Hippocampal formation (tissue), 2 donors: ENCODE measurements around the gene RHOT2.
A peak's percentile ranks its signal among the peaks of the same experiment; 100 is the strongest.

Source experiments
- DNase-seq, 2 donors: peaks; one replicate each; lab custom pipeline; 2025; lab: John Stamatoyannopoulos, UW

The RHOT2 gene

GRCh38 chr16:647173-647902 lies 20.6 kb upstream of the RHOT2 start:
- DNase-seq: peak in 1 of 2 donors; percentile 14

GRCh38 chr16:648071-648780 lies 19.7 kb upstream of the RHOT2 start:
- peak in 1 of 2 donors; percentile 12 for DNase-seq

- peak; percentile 80 to 91 for DNase-seq
These were observed 18.9 kb upstream of the RHOT2 start, which contains the start of gene WDR90 for GRCh38 chr16:648781-649589. WDR90 (plus strand) TSS chr16:649365; CDS start chr16:649417, 52 bp downstream.

- DNase-seq: no peak
These were observed 18.3 kb upstream of the RHOT2 start for GRCh38 chr16:649631-650030.

- DNase-seq: no peak
These were observed 16.1 kb upstream of the RHOT2 start for GRCh38 chr16:651844-652243.

- DNase-seq: no peak
These were observed 15.3 kb upstream of the RHOT2 start for GRCh38 chr16:652454-653305.

- DNase-seq: no peak
These were observed 13.9 kb upstream of the RHOT2 start for GRCh38 chr16:654034-654433.

GRCh38 chr16:657487-657886 lies 10.4 kb upstream of the RHOT2 start:
- no peak for DNase-seq

- no peak for DNase-seq
These were observed 9.0 kb upstream of the RHOT2 start for GRCh38 chr16:658679-659571.

- no peak for DNase-seq
These were observed 8.3 kb upstream of the RHOT2 start for GRCh38 chr16:659618-660017.

GRCh38 chr16:660132-660458 lies 7.8 kb upstream of the RHOT2 start:
- DNase-seq: no peak

- DNase-seq: peak; percentile 84 to 88
These were observed 7.3 kb upstream of the RHOT2 start for GRCh38 chr16:660459-661183.

GRCh38 chr16:661184-661821 lies 6.6 kb upstream of the RHOT2 start:
- DNase-seq: no peak

- DNase-seq: no peak
These were observed 5.8 kb upstream of the RHOT2 start for GRCh38 chr16:662095-662494.

- no peak for DNase-seq
These were observed 5.3 kb upstream of the RHOT2 start for GRCh38 chr16:662597-662996.

- DNase-seq: no peak
These were observed 1.4 kb upstream of the RHOT2 start for GRCh38 chr16:666572-666971.

GRCh38 chr16:667113-667779 lies 686 bp upstream of the RHOT2 start:
- DNase-seq: no peak

GRCh38 chr16:668519-669171 lies 713 bp downstream of the RHOT2 start:
- no peak for DNase-seq
